Breast epithelium (tissue), 4 donors: ENCODE results near the gene AKR7A3. TPM values are rescaled to one million over a fixed set of nuclear protein-coding genes. Genes with fewer than 3 reads are reported as not detected.

Source experiments
- DNase-seq, 2 donors: peaks; one replicate each; pipeline ENCODE4 v3.0.0-alpha.2; 2019; ENCODE audit warnings: low spot score in 2 of 2
- H3K27ac ChIP-seq, 2 donors: fragments of 200-600 bp; sonication (generic) in 1 of 2; one replicate each; pipeline ENCODE4 v1.5.1; 2016 to 2019; ENCODE audit warnings: mild to moderate bottlenecking in 1 of 2
- H3K27me3 ChIP-seq, 2 donors: fragments of 200-600 bp; sonication (generic) in 1 of 2; one replicate each; pipeline versions ENCODE4 v1.5.1 to v1.6.0; 2017 to 2019; ENCODE audit warnings: control low read depth in 1 of 2, mild to moderate bottlenecking in 1 of 2
- H3K36me3 ChIP-seq: fragments of 200-600 bp; one replicate; pipeline ENCODE4 v1.5.1; 2019
- H3K4me1 ChIP-seq, 2 donors: fragments of 200-600 bp; sonication (generic); one replicate each; pipeline ENCODE4 v1.5.1; 2016 to 2019; ENCODE audit warnings: control low read depth in 1 of 2
- H3K4me3 ChIP-seq, 3 donors: fragments of 200-600 bp; sonication (generic); 1 replicate in 2 of 3; 2 replicates in 1 of 3; pipeline ENCODE4 v1.5.1; 2016 to 2019; ENCODE audit warnings: mild to moderate bottlenecking in 3 of 3, moderate library complexity in 2 of 3
- H3K9me3 ChIP-seq, 2 donors: fragments of 200-600 bp; sonication (generic) in 1 of 2; one replicate each; pipeline ENCODE4 v1.5.1; 2016 to 2019; ENCODE audit warnings: control low read depth in 1 of 2
- CTCF ChIP-seq, 3 donors: fragments of 450-650 bp; IDR thresholded peaks; one replicate each; pipeline ENCODE4 v1.5.1; 2016 to 2017; ENCODE audit warnings: antibody characterized with exemption in 3 of 3, mild to moderate bottlenecking in 3 of 3, moderate library complexity in 3 of 3
- POLR2A ChIP-seq: fragments of 450-650 bp; IDR thresholded peaks from one replicate; pipeline ENCODE4 v1.6.1; 2016; ENCODE audit warnings: antibody characterized with exemption, mild to moderate bottlenecking, moderate library complexity
- POLR2AphosphoS5 ChIP-seq, 3 donors: sonication (generic); formaldehyde crosslinking; IDR thresholded peaks; one replicate each; pipeline ENCODE4 v1.6.1; 2017; ENCODE audit warnings: antibody characterized with exemption in 3 of 3
- intact Hi-C: fragments of 100-400 bp; cut with DNase I; formaldehyde crosslinking; loops from one replicate; pipeline ENCODE4 v1.15.1; 2023; ENCODE audit warnings: low total_unique reads
- total RNA-seq, 3 donors: library from RNA; depleted of rRNA; stranded (reverse); fragments of >200 nt; gene quantifications; one replicate each; pipeline ENCODE4 v1.1.0, GENCODE V29; 2016

AKR7A3 gene
- total RNA-seq, 3 donors from 2014 or later = 1.4 to 7.9 (median 5.1) TPM

GRCh38 chr1:19319196-19319595 is 30.6 kb upstream of the AKR7A3 start:
- Histone ChIP-seq H3K36me3 (no peaks in the 10 kb centered on the region), H3K9me3 (no peaks in the 10 kb centered on the region), H3K27me3 (no peaks in the 10 kb centered on the region), H3K4me1 (no peaks in the 10 kb centered on the region), H3K4me3 (no peak overlapping the region), H3K27ac (no peak overlapping the region)
- no peak for DNase-seq
- intact Hi-C loops = no loop called here
- TF ChIP-seq CTCF (IDR thresholded peaks at IDR 0.05) = no peak
- TF ChIP-seq POLR2AphosphoS5 (IDR thresholded peaks at IDR 0.05) = no peak
- no peak for TF ChIP-seq POLR2A

- Histone ChIP-seq H3K27me3 (no peaks in the 10 kb centered on the region), H3K27ac (peak overlapping the region in 1 of 2 donors; percentile 7), H3K4me3 (no peak overlapping the region), H3K9me3 (no peaks in the 10 kb centered on the region), H3K4me1 (no peaks in the 10 kb centered on the region), H3K36me3 (no peaks in the 10 kb centered on the region)
- TF ChIP-seq CTCF (IDR thresholded peaks at IDR 0.05) = no peak
- TF ChIP-seq POLR2AphosphoS5 (IDR thresholded peaks at IDR 0.05) = no peak
- no peak for TF ChIP-seq POLR2A
- DNase-seq = no peak
- intact Hi-C loops = no loop called here
Observed at GRCh38 chr1:19317126-19317910, 28.7 kb upstream of the AKR7A3 start.

GRCh38 chr1:19315378-19316198 is 27.0 kb upstream of the AKR7A3 start:
- H3K9me3 ChIP-seq = no peaks in the 10 kb centered on the region
- no peak for TF ChIP-seq CTCF (IDR thresholded peaks at IDR 0.05)
- no peak overlapping the region for H3K27ac ChIP-seq
- no peaks in the 10 kb centered on the region for H3K36me3 ChIP-seq
- no peak for DNase-seq
- intact Hi-C loops = no loop called here
- no peak overlapping the region for H3K4me3 ChIP-seq
- peaks cover 4% of the 10 kb centered on the region in 2 donors for H3K4me1 ChIP-seq
- H3K27me3 ChIP-seq = no peaks in the 10 kb centered on the region

GRCh38 chr1:19313961-19314882 is 25.7 kb upstream of the AKR7A3 start:
- intact Hi-C loops = no loop called here
- H3K9me3 ChIP-seq = no peaks in the 10 kb centered on the region
- no peak for DNase-seq
- H3K27me3 ChIP-seq = no peaks in the 10 kb centered on the region
- H3K4me3 ChIP-seq = no peak overlapping the region
- no peaks in the 10 kb centered on the region for H3K36me3 ChIP-seq
- no peak overlapping the region for H3K27ac ChIP-seq
- H3K4me1 ChIP-seq = peaks cover 5 to 6% of the 10 kb centered on the region in 2 donors
- no peak for TF ChIP-seq CTCF (IDR thresholded peaks at IDR 0.05)
- TF ChIP-seq POLR2A = no peak
- no peak for TF ChIP-seq POLR2AphosphoS5 (IDR thresholded peaks at IDR 0.05)
